GM23338 (cell line): ENCODE results near the gene APRT. TPM values are rescaled to one million over a fixed set of nuclear protein-coding genes. Genes with fewer than 3 reads are reported as not detected.

ENCODE experiments used
- ATAC-seq: fragments of 200-7000 bp; cut with Tn5 transposase; 3 replicates; pipeline ENCODE4 v1.9.1; 2020
- DNase-seq: peaks from one replicate; pipeline ENCODE4 v3.0.0-alpha.2; 2015; ENCODE audit warnings: low spot score
- H2AFZ ChIP-seq: fragments of 200-600 bp; sonication (generic); 2 replicates; pipeline ENCODE4 v1.8.0; 2016; ENCODE audit warnings: antibody characterized with exemption, mild to moderate bottlenecking, moderate library complexity
- H3F3A ChIP-seq: fragments of 200-600 bp; sonication (generic); replicated peaks from 2 replicates; pipeline ENCODE4 v1.8.0; 2017; ENCODE audit warnings: antibody characterized with exemption, mixed run types, low read depth
- H3K27ac ChIP-seq: fragments of 200-600 bp; sonication (generic); 2 replicates; pipeline ENCODE4 v1.6.1; 2016; ENCODE audit warnings: low read depth
- H3K27me3 ChIP-seq: fragments of 200-600 bp; sonication (generic); 2 replicates; pipeline ENCODE4 v1.8.0; 2016; ENCODE audit warnings: mild to moderate bottlenecking, mixed run types, moderate library complexity; ENCODE audit not compliant: insufficient read depth
- H3K36me3 ChIP-seq: fragments of 200-600 bp; sonication (generic); 2 replicates; pipeline ENCODE4 v1.8.0; 2016; ENCODE audit warnings: mild to moderate bottlenecking; ENCODE audit not compliant: insufficient read depth
- H3K4me1 ChIP-seq: fragments of 200-600 bp; sonication (generic); 2 replicates; pipeline ENCODE4 v1.8.0; 2016; ENCODE audit warnings: mild to moderate bottlenecking, moderate library complexity; ENCODE audit not compliant: insufficient read depth
- H3K4me2 ChIP-seq: fragments of 200-600 bp; sonication (generic); 2 replicates; pipeline ENCODE4 v1.7.1; 2017; ENCODE audit warnings: mixed run types
- H3K4me3 ChIP-seq: fragments of 200-600 bp; sonication (generic); 2 replicates; pipeline ENCODE4 v1.6.1; 2016; ENCODE audit warnings: mixed run types
- H3K79me2 ChIP-seq: fragments of 200-600 bp; sonication (generic); replicated peaks from 2 replicates; pipeline ENCODE4 v1.8.0; 2017; ENCODE audit warnings: mild to moderate bottlenecking; ENCODE audit not compliant: insufficient read depth
- H3K9me2 ChIP-seq: fragments of 200-600 bp; sonication (generic); 2 replicates; pipeline ENCODE4 v1.8.0; 2017; ENCODE audit not compliant: insufficient read depth
- H4K20me1 ChIP-seq: fragments of 200-600 bp; sonication (generic); replicated peaks from 2 replicates; pipeline ENCODE4 v1.8.0; 2017; ENCODE audit warnings: mild to moderate bottlenecking; ENCODE audit not compliant: insufficient read depth
- H3K27ac Mint-ChIP-seq: 2 replicates; pipeline ENCODE4 v1.8.0; 2020; ENCODE audit warnings: inconsistent platforms, mild to moderate bottlenecking, moderate library complexity, mixed read lengths
- H3K27me3 Mint-ChIP-seq: 3 replicates; pipeline ENCODE4 v1.8.0; 2022; ENCODE audit warnings: low read depth, mild to moderate bottlenecking, moderate library complexity, mixed read lengths, inconsistent platforms; ENCODE audit not compliant: insufficient read depth, poor library complexity
- H3K36me3 Mint-ChIP-seq: 3 replicates; pipeline ENCODE4 v1.8.0; 2021; ENCODE audit warnings: low read depth, mild to moderate bottlenecking, inconsistent platforms, moderate library complexity, mixed read lengths
- H3K4me1 Mint-ChIP-seq: 3 replicates; pipeline ENCODE4 v1.8.0; 2020; ENCODE audit warnings: mild to moderate bottlenecking, inconsistent platforms, mixed read lengths
- H3K4me3 Mint-ChIP-seq: 3 replicates; pipeline ENCODE4 v1.8.0; 2021; ENCODE audit warnings: moderate library complexity, mild to moderate bottlenecking, inconsistent platforms, mixed read lengths
- H3K9me3 Mint-ChIP-seq: 3 replicates; pipeline ENCODE4 v1.8.0; 2020; ENCODE audit warnings: moderate library complexity, mild to moderate bottlenecking, inconsistent platforms, mixed read lengths
- CREB1 ChIP-seq: fragments of 250-450 bp; sonication (Bioruptor Pico); IDR thresholded peaks from 2 replicates; pipeline ENCODE4 v1.5.0; 2020; ENCODE audit warnings: low read depth, mild to moderate bottlenecking, moderate library complexity
- EZH2 ChIP-seq: fragments of 200-600 bp; sonication (generic); IDR thresholded peaks from one replicate; pipeline ENCODE4 v1.8.0; 2017; ENCODE audit warnings: antibody characterized with exemption, mild to moderate bottlenecking, low read depth; ENCODE audit not compliant: unreplicated experiment
- EZH2phosphoT487 ChIP-seq: fragments of 200-600 bp; sonication (generic); IDR thresholded peaks from one replicate; pipeline ENCODE4 v1.8.1; 2018; ENCODE audit warnings: antibody characterized with exemption; ENCODE audit not compliant: unreplicated experiment
- JUNB ChIP-seq: IDR thresholded peaks from one replicate; pipeline ENCODE4 v1.6.1; 2016; ENCODE audit warnings: antibody characterized with exemption; ENCODE audit not compliant: unreplicated experiment
- POLR2AphosphoS5 ChIP-seq: IDR thresholded peaks from 2 replicates; pipeline ENCODE4 v1.6.1; 2016; ENCODE audit warnings: antibody characterized with exemption, low read depth
- ZNF114 ChIP-seq: fragments of 250-450 bp; sonication (Bioruptor Pico); IDR thresholded peaks from 2 replicates; pipeline ENCODE4 v1.5.0; 2020; ENCODE audit warnings: mild to moderate bottlenecking, moderate library complexity
- polyA plus RNA-seq: library from polyadenylated mRNA; unstranded; fragments of >200 nt; fragmentation: Nextera tagmentation; extraction: Ambion mirVana; gene quantifications from 2 replicates; pipeline ENCODE4 v1.2.1, GENCODE V29; 2016
- total RNA-seq: library from RNA; depleted of rRNA; stranded (reverse); fragments of >200 nt; shearing (Covaris generic); gene quantifications from 2 replicates; pipeline ENCODE4 v1.2.3, GENCODE V29; 2014
- TF ChIP-seq, protein P1 (sequence below): IDR thresholded peaks from one replicate; pipeline ENCODE4 v1.6.1; 2018; ENCODE audit warnings: antibody characterized with exemption; ENCODE audit not compliant: unreplicated experiment
- TF ChIP-seq, protein P2 (sequence below), 2 experiments: fragments of 200-600 bp in 1 of 2; sonication (generic) in 1 of 2; conservative IDR thresholded peaks; 2 replicates each; pipeline versions ENCODE4 v1.5.1 to v1.6.1; 2016 to 2017; ENCODE audit warnings: antibody characterized with exemption in 2 of 2, low read depth in 2 of 2, mild to moderate bottlenecking in 2 of 2, moderate library complexity in 1 of 2
- TF ChIP-seq, protein P3 (sequence below): IDR thresholded peaks from 2 replicates; pipeline ENCODE4 v1.6.1; 2016; ENCODE audit warnings: antibody characterized with exemption

APRT gene
- total and polyA plus RNA-seq, 2 experiments from 2014 or later, result 250 to 522 TPM

DNA sequence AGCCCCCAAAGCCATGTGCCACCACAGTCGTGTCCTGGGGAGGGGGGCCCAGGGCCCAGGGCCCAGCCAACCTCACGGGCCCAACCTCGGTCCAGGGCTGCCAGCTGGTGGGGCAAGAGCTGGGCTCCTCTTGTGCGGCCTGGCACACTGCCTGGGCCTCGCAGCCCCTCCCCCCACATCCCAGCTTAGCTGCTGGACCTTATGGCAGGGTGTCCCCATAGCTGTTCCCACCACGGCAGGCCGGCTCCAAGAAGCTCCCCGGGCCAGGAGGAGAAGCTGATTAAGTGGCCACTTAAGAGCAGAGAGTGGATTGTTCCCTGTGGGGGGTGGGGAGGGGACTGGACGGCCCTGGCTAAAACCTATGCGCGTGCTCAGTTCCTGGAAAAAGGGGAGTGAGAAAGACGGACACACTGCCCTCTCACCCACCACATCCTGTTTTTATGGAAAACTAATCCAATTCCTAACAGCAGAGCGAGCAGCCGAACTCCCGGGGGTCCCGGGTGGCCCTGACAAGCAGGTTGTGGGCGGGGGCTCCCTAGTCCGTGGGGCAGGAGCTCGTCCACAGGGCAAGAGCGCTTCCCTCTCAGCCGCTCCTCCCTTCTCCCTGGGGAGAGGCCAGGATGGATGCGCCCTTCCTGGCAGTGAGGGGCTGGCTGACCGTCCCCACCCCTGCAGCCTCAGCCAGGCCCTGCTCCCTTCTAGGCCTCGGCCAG is 43.5 kb downstream of the APRT start:
- H3K9me2 ChIP-seq, result no peaks in the 10 kb centered on the region
- no peaks in the 10 kb centered on the region for H3K36me3 Mint-ChIP-seq
- H3K4me3 ChIP-seq, result no peak overlapping the region
- H3K27me3 ChIP-seq, result no peaks in the 10 kb centered on the region
- H4K20me1 ChIP-seq, result no peaks in the 10 kb centered on the region
- TF ChIP-seq ZNF114 (CRISPR knock-in tag), result no peak
- no peak for TF ChIP-seq POLR2AphosphoS5
- TF ChIP-seq, protein P1, sequence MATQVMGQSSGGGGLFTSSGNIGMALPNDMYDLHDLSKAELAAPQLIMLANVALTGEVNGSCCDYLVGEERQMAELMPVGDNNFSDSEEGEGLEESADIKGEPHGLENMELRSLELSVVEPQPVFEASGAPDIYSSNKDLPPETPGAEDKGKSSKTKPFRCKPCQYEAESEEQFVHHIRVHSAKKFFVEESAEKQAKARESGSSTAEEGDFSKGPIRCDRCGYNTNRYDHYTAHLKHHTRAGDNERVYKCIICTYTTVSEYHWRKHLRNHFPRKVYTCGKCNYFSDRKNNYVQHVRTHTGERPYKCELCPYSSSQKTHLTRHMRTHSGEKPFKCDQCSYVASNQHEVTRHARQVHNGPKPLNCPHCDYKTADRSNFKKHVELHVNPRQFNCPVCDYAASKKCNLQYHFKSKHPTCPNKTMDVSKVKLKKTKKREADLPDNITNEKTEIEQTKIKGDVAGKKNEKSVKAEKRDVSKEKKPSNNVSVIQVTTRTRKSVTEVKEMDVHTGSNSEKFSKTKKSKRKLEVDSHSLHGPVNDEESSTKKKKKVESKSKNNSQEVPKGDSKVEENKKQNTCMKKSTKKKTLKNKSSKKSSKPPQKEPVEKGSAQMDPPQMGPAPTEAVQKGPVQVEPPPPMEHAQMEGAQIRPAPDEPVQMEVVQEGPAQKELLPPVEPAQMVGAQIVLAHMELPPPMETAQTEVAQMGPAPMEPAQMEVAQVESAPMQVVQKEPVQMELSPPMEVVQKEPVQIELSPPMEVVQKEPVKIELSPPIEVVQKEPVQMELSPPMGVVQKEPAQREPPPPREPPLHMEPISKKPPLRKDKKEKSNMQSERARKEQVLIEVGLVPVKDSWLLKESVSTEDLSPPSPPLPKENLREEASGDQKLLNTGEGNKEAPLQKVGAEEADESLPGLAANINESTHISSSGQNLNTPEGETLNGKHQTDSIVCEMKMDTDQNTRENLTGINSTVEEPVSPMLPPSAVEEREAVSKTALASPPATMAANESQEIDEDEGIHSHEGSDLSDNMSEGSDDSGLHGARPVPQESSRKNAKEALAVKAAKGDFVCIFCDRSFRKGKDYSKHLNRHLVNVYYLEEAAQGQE, result no peak
- TF ChIP-seq, protein P2, sequence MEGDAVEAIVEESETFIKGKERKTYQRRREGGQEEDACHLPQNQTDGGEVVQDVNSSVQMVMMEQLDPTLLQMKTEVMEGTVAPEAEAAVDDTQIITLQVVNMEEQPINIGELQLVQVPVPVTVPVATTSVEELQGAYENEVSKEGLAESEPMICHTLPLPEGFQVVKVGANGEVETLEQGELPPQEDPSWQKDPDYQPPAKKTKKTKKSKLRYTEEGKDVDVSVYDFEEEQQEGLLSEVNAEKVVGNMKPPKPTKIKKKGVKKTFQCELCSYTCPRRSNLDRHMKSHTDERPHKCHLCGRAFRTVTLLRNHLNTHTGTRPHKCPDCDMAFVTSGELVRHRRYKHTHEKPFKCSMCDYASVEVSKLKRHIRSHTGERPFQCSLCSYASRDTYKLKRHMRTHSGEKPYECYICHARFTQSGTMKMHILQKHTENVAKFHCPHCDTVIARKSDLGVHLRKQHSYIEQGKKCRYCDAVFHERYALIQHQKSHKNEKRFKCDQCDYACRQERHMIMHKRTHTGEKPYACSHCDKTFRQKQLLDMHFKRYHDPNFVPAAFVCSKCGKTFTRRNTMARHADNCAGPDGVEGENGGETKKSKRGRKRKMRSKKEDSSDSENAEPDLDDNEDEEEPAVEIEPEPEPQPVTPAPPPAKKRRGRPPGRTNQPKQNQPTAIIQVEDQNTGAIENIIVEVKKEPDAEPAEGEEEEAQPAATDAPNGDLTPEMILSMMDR (conservative IDR thresholded peaks at IDR 0.05; ENCODE audit: low read depth in 2 of 2), result no peak
- TF ChIP-seq CREB1 (CRISPR knock-in tag), result no peak
- no peak for TF ChIP-seq JUNB
- no peak for TF ChIP-seq EZH2
- TF ChIP-seq, protein P3, sequence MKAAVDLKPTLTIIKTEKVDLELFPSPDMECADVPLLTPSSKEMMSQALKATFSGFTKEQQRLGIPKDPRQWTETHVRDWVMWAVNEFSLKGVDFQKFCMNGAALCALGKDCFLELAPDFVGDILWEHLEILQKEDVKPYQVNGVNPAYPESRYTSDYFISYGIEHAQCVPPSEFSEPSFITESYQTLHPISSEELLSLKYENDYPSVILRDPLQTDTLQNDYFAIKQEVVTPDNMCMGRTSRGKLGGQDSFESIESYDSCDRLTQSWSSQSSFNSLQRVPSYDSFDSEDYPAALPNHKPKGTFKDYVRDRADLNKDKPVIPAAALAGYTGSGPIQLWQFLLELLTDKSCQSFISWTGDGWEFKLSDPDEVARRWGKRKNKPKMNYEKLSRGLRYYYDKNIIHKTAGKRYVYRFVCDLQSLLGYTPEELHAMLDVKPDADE, result no peak
- no peak for TF ChIP-seq EZH2phosphoT487
- H3K9me3 Mint-ChIP-seq, result no peaks in the 10 kb centered on the region
- peaks cover 17% of the 10 kb centered on the region for H3K27me3 Mint-ChIP-seq
- peak overlapping the region; percentile 19; the same call in 1 of the 2 replicates for H3K27ac ChIP-seq
- H3K4me1 ChIP-seq, result peaks cover 33% of the 10 kb centered on the region
- no peak overlapping the region for H3K4me3 Mint-ChIP-seq
- peaks cover 41% of the 10 kb centered on the region for H3K79me2 ChIP-seq
- H3F3A ChIP-seq, result peaks cover 15% of the 10 kb centered on the region; the same call in 1 of the 2 replicates
- no peak overlapping the region for H2AFZ ChIP-seq
- H3K27ac Mint-ChIP-seq, result no peak overlapping the region
- ATAC-seq, result no peak
- H3K4me1 Mint-ChIP-seq, result peaks cover 53% of the 10 kb centered on the region
- peak overlapping the region; percentile 14; the same call in 1 of the 2 replicates for H3K4me2 ChIP-seq
- H3K36me3 ChIP-seq, result no peaks in the 10 kb centered on the region
- DNase-seq, result no peak
